HG03378 (cell line): Measurements from ENCODE around the gene NPC1.
"Not testable (repeated sequence)": the region's sequence is repeated elsewhere in the genome, so short reads cannot be mapped to it uniquely, and the experiment has no call there.

Experiments
- ATAC-seq: cut with Tn5 transposase; IDR thresholded peaks from one replicate; pipeline ENCODE4 v1.9.1; 2021; ENCODE audit warnings: mild to moderate bottlenecking, moderate library complexity; ENCODE audit not compliant: unreplicated experiment

Gene NPC1

GRCh38 chr18:23577521-23577920 is 8.8 kb downstream of the NPC1 start:
- not testable (repeated sequence) for ATAC-seq

DNA sequence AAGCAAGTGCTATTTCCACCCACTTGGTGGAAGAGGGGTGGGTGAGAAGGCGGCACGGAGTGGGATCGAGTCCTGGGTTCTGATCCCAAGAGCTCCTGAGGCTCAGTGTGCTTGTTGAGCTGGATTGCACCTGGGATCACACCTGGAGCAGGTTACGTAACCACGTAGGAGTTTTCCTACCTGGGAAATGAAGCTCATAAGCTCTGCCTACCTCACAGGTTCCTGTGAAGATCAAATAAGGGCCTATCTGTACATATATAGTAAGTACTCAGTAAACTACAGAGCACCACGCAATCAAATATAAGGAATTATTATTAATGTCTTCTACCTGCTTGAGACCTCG is 11.0 kb downstream of the NPC1 start:
- ATAC-seq = no peak

DNA sequence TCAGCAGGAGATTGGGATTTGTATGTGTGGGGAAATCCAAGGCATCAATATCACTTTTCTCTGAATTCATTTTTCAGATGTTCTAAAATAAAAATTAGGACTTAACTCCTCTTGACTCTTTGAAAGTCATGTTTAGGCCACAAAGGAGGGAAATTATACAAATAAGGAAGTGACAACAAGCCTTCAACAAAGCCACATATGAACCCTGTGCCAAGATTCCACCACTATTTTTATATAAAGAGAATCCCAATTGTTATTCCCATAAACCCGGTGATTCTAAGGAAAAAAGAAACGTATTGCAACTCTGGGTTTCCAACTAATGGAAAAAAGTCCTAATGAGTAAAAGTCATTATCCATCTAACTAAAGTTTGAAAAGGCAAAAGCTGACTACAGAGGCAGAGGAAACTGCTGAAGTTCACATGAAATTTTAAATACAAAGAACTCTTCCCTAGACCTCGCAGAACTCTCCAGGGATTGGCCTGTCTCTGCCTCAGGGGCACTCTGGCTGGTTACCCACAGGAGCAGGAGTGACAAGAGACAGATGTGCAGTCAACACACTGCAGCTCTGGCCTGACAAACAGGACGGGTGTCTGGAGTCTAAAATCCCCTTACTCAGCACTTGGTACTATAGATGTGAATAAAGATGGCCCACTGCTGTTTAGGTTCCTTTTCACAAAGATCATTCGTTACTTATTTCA is 11.5 kb downstream of the NPC1 start:
- no peak for ATAC-seq

DNA sequence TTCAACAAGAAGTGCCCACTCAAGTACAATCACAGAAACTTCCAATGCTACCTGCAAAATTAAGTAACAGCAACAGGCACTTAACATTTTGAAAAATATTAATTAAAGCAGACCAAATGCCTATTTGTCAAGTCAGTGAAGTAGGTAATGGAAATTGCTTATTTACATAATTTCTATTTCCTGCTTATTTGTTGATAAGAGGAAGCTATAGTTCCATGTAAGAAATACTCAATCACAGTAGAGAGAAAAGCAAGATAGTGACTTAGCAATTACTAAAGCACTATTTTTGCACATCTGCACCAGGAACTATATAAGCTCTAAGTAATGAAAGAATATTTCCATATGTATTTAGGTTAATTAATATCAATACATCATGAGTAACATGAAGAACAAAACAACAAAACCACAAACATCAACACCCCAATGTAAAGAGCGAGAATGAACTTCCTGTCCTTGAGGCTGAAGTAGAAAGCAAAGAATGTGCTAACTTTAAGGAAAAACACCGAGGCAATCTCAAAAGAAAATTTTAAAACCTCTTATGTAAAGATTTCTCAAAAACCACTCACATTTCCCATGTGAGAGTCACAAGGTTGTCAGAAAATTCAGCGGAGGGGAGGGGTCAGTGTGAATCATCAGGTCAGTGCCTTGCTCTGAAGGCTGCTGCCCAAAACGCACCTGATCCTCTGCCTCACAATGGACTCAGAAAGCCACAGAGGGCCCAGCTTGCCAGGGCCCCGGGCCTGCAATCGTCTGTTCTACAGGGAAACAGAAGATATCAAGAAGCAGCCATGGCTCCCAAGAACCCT is 12.5 kb downstream of the NPC1 start:
- ATAC-seq = no peak

- no peak for ATAC-seq
Measured at GRCh38 chr18:23573020-23573419, 13.3 kb downstream of the NPC1 start.

GRCh38 chr18:23572570-23572969 is 13.7 kb downstream of the NPC1 start:
- no peak for ATAC-seq

DNA sequence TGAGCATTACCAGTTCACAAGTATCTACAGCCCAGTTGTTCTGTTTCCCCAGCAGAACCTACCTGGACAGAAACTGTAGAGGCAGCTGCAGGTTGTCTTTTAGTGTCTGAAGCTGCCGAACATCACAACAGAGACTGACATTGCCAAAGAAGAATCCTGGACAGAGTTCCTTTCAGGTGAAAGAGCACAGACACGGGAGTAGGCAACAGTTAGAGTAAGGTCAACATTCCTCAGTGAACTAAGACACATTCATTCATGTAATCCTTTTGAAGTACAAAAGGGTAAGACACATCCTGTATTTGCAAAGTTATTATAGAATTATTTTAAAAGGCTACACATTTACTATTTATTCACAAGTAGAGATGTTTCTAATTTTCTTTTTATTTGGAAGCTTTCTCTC is 14.3 kb downstream of the NPC1 start:
- ATAC-seq = no peak

- ATAC-seq = no peak
Measured at GRCh38 chr18:23570912-23571504, 15.3 kb downstream of the NPC1 start.

DNA sequence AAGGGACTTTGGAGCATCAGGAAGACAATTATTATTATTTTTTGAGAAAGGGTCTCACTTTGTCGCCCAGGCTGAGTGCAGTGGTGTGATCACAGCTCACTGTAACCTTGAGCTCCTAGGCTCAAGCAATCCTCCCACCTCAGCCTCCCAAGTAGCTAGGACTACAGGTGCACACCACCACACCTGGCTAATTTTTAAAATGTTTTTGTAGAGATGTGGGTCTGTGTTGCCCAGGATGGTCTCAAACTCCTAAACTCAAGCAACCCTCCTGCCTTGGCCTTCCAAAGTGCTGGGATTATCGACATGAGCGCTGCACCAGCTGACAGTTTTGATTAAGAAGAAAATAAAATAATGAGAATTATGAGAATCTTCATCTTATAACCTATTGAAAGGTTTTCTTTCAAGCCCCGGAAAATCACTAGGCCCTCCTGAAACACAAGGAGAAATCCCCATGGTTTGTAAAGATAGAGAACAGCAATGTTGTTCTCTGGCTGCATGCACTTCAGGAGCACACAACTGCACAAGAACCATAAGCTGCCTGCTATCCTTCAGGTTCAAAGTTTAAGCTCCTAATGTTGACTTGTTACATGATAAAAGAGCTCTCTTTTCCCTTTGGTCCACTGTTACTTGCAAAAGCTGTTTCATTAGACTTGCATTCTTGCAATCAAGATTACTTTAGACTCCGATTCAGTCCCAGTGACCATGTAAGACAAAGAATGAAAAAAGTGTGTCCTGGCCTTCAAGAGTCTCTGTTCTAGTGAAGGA is 16.8 kb downstream of the NPC1 start:
- no peak for ATAC-seq

DNA sequence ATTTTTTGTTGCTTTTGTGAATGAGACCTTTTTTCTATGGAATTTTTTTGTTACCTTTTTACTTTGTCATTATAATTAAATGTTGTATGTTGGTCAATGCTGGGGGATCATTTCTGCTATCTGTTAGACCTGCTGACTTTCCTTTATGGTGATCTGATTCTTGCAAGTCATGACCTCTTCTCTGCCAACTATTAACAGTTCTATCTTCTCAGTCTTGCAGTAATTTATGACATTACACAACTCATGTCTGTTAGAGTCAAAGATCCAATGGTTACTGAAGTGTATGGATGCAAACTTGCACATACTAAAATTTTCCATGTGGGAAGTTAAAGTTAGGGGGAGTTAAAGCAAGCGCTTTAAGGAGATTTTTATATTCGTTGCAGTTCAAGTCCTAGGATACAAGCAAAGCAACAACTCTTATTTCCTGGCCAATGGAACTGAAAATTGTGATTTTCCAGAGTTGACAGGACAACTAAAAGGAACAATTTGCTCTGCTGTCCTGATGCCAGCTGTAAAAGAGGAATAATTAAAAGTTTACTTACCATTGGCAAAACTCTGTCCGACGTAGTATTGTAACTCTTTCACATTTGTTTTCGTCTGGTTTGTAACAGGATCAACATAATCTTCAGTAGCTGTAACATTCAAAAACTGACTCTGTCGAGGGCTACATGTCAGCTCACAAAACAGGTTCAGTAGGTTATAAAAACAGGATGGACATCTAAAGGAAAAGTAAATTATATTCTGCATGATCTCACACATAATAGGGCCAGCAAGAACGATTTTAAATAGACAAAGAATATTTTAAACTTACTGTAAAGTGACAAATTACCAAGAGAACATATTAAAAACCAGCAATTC is 17.8 kb downstream of the NPC1 start:
- no peak for ATAC-seq

- ATAC-seq = no peak
Measured at GRCh38 chr18:23567671-23568070, 18.6 kb downstream of the NPC1 start.

- ATAC-seq = no peak
Measured at GRCh38 chr18:23565916-23566547, 20.3 kb downstream of the NPC1 start.

DNA sequence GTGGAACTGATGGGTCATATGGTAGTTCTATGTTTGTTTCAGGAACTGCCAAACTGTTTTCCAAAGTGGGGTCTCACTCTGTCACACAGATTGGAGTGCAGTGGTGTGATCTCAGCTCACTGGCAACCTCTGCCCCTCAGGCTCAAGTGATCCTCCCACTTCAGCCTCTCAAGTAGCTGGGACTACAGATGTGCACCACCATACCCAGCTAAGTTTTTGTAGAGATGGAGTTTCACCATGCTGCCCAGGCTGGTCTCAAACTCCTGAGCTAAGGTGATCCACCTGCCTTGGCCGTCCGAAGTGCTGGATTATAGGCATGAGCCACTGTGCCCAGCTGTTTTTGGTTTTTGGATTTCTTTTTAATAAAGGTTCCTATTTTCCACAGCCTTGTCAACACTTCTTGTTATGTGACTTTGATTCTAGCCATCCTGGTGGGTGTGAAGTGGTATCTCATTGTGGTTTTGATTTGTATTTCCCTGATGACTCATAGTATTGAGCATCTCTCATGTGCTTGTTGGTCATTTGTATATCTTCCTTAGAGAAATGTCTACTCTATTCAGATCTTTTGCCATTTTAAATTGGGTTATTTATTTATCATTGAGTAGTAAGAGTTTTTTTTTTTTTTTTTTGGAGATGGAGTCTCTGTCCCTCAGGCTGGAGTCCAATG is 22.8 kb downstream of the NPC1 start:
- ATAC-seq = no peak

GRCh38 chr18:23560186-23560585 is 26.1 kb downstream of the NPC1 start:
- no peak for ATAC-seq

- not testable (repeated sequence) for ATAC-seq
Measured at GRCh38 chr18:23557511-23557910, 28.8 kb downstream of the NPC1 start.

GRCh38 chr18:23556145-23556780 is 30.0 kb downstream of the NPC1 start:
- no peak for ATAC-seq

- ATAC-seq = no peak
Measured at GRCh38 chr18:23553887-23554286, 32.4 kb downstream of the NPC1 start.

- no peak for ATAC-seq
Measured at GRCh38 chr18:23552505-23552904, 33.8 kb downstream of the NPC1 start.

- no peak for ATAC-seq
Measured at GRCh38 chr18:23551978-23552377, 34.3 kb downstream of the NPC1 start.
